ENCODE measurements around the gene KAZN. TPM values are rescaled to one million over a fixed set of nuclear protein-coding genes. Genes with fewer than 3 reads are reported as not detected.
A peak's percentile ranks its signal among the peaks of the same experiment; 100 is the strongest.

The KAZN gene
- polyA plus RNA-seq, 1 experiment = 5.5 TPM

DNA sequence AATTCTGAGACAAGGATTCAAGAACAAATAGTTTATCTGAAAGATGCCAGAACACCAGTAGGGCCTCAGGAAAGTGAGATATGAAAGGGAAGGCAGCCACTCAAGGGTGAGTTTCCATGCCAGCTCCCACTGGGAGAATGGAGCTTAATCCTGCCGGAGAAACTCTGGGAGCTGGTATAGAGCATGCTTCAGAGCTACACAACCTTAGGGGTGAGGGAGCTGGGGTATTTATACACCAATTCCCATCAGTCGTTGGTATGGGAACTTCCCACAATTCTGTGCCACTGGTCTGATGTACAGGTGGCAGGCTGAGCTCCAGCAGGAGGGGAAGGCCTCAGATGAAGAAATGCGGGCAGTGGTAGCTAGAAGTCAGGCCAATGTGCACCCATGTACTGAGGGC is 86.6 kb downstream of the KAZN start:
- TF ChIP-seq, protein P1, sequence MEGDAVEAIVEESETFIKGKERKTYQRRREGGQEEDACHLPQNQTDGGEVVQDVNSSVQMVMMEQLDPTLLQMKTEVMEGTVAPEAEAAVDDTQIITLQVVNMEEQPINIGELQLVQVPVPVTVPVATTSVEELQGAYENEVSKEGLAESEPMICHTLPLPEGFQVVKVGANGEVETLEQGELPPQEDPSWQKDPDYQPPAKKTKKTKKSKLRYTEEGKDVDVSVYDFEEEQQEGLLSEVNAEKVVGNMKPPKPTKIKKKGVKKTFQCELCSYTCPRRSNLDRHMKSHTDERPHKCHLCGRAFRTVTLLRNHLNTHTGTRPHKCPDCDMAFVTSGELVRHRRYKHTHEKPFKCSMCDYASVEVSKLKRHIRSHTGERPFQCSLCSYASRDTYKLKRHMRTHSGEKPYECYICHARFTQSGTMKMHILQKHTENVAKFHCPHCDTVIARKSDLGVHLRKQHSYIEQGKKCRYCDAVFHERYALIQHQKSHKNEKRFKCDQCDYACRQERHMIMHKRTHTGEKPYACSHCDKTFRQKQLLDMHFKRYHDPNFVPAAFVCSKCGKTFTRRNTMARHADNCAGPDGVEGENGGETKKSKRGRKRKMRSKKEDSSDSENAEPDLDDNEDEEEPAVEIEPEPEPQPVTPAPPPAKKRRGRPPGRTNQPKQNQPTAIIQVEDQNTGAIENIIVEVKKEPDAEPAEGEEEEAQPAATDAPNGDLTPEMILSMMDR (IDR thresholded peaks at IDR 0.05; ENCODE audit: insufficient read depth, low read depth, low read length) = no peak
- H3K27me3 ChIP-seq (ENCODE audit: control insufficient read depth, insufficient read depth, low read length) = no peaks in the 10 kb centered on the region
- CTCF ChIA-PET = no interaction called here
- POLR2A ChIA-PET = no interaction called here
- no peaks in the 10 kb centered on the region for H3K36me3 ChIP-seq (ENCODE audit: control insufficient read depth, insufficient read depth, low read length)
- no peak overlapping the region for H3K4me3 ChIP-seq (ENCODE audit: low read depth, low read length)
- DNase-seq (ENCODE audit: low read depth) = no peak

DNA sequence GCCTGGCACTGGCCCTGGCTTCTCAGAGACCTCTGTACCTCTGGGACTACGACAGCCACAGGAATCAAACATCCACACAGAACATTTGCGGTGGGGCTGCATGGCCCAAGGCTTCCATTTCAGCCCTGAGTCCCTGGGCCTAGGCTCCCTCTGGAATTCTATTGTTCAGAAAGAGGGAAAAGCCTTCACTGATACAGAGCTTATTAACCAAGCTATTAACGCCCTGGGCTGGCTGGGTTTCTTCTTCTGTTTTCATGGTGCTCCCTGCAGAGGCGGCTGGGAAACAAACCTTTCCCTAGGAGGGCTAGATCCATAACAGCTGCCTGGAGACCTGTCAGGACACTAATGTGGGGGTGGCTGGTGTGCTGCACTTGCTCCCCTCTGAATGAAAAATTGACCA is 88.2 kb downstream of the KAZN start:
- ChIA-PET CTCF (no interaction called here), POLR2A (no interaction called here)
- Histone ChIP-seq H3K4me3 (ENCODE audit: low read depth, low read length) (no peak overlapping the region), H3K36me3 (ENCODE audit: control insufficient read depth, insufficient read depth, low read length) (no peaks in the 10 kb centered on the region), H3K27me3 (ENCODE audit: control insufficient read depth, insufficient read depth, low read length) (no peaks in the 10 kb centered on the region)
- no peak for DNase-seq (ENCODE audit: low read depth)
- TF ChIP-seq, protein P1 (IDR thresholded peaks at IDR 0.05; ENCODE audit: insufficient read depth, low read depth, low read length) = no peak

DNA sequence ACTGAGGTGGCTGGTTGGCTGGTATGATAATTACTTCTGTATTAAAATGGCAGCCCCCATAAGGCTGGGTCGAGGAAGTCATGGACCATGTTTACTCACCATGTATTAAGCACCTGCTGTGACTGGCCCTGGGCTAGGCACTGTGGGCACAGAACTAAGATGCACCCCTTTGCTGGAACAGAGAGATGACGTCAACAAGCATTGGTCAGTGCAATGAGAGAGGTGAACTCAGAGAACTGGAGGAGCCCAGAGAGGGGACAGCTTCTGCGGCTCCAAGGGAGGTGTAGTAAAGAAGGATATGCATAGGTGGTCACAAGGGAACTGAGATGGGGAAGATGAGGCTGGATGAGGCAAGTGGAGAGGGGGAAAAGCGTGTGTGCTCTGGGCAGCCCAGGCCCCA is 88.7 kb downstream of the KAZN start:
- H3K4me3 ChIP-seq (ENCODE audit: low read depth, low read length) = no peak overlapping the region
- ChIA-PET CTCF (no interaction called here), POLR2A (no interaction called here)
- H3K36me3 ChIP-seq (ENCODE audit: control insufficient read depth, insufficient read depth, low read length) = no peaks in the 10 kb centered on the region
- TF ChIP-seq, protein P1 (IDR thresholded peaks at IDR 0.05; ENCODE audit: insufficient read depth, low read depth, low read length) = no peak
- no peak for DNase-seq (ENCODE audit: low read depth)
- H3K27me3 ChIP-seq (ENCODE audit: control insufficient read depth, insufficient read depth, low read length) = no peaks in the 10 kb centered on the region

DNA sequence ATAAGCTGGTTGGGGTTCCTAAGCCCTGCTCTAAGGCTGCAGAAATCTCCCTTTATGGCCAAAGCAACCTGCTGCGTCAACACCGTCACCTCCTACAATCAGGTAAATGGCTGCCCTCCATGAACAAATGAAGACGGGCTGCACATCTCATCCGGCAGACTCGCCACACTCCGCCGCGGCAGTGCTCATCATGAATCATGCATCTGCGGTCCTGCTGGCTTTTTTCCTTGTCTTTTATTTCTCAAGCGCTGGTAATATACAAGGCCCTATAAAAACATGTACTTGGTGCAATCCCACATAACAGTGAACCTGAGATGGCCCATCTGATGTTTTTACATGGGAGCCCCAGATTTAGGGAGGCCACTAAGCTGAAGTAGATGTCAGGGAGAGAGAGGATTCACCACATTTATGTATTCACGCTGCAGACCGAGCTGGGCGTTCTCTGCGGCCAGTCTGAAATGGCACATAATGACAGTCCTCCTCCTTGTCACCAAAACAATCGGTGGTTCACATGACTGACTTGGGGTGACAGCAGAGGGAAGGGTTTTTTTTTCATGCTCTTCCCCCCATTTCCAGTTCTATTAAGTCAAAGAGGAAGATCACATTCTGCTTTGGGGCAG is 91.6 kb downstream of the KAZN start:
- DNase-seq (ENCODE audit: low read depth) = peak; percentile 5
- ChIA-PET CTCF (no interaction called here), POLR2A (no interaction called here)
- Histone ChIP-seq H3K27me3 (ENCODE audit: control insufficient read depth, insufficient read depth, low read length) (no peaks in the 10 kb centered on the region), H3K4me3 (ENCODE audit: low read depth, low read length) (no peak overlapping the region), H3K36me3 (ENCODE audit: control insufficient read depth, insufficient read depth, low read length) (no peaks in the 10 kb centered on the region)
- TF ChIP-seq, protein P1 (IDR thresholded peaks at IDR 0.05; ENCODE audit: insufficient read depth, low read depth, low read length) = no peak

DNA sequence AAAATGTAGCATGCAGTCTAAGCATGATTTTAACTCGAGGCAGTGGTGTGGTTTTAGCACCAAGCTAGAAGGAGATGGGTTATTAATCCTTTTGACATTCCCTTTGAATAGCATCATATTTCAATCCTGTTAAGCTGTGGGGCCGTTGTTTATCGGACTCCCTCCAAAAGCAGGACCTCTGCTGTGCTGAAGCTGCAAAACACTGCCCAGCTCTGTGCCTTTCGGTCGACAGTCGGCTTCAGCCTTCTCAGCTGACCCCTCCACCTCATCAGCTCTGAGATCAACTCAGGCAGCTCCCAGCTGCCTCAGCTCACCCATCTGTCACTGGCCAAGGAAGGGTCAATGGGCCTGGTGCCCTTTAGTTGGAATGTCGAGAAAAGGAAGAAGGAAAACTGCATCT is 95.5 kb downstream of the KAZN start:
- ChIA-PET CTCF (no interaction called here), POLR2A (no interaction called here)
- TF ChIP-seq, protein P1 (IDR thresholded peaks at IDR 0.05; ENCODE audit: insufficient read depth, low read depth, low read length) = no peak
- H3K27me3 ChIP-seq (ENCODE audit: control insufficient read depth, insufficient read depth, low read length) = no peaks in the 10 kb centered on the region
- no peaks in the 10 kb centered on the region for H3K36me3 ChIP-seq (ENCODE audit: control insufficient read depth, insufficient read depth, low read length)
- no peak for DNase-seq (ENCODE audit: low read depth)
- no peak overlapping the region for H3K4me3 ChIP-seq (ENCODE audit: low read depth, low read length)

All from BJ (cell line).